Esophagus squamous epithelium (tissue), 5 donors: Measurements from ENCODE around the gene MBD3L2B. TPM values are rescaled to one million over a fixed set of nuclear protein-coding genes. Genes with fewer than 3 reads are reported as not detected.
A peak's percentile ranks its signal among the peaks of the same experiment; 100 is the strongest.
"Not testable (repeated sequence)": the region's sequence is repeated elsewhere in the genome, so short reads cannot be mapped to it uniquely, and the experiment has no call there.

Experiments used
- DNase-seq: peaks from one replicate; lab custom pipeline; 2025; lab: John Stamatoyannopoulos, UW
- H3K27ac ChIP-seq, 4 donors: fragments of 200-600 bp; sonication (generic); one replicate each; pipeline ENCODE4 v1.5.1; 2016 to 2019; ENCODE audit warnings: mild to moderate bottlenecking in 1 of 4
- H3K27me3 ChIP-seq, 4 donors: fragments of 200-600 bp; sonication (generic); 1 replicate in 3 of 4; 2 replicates in 1 of 4; pipeline versions ENCODE4 v1.5.1 to v1.6.0; 2017 to 2021; ENCODE audit warnings: antibody characterized with exemption in 1 of 4
- H3K36me3 ChIP-seq, 3 donors: fragments of 200-600 bp; sonication (generic); one replicate each; pipeline ENCODE4 v1.5.1; 2016 to 2019
- H3K4me1 ChIP-seq, 3 donors: fragments of 200-600 bp; sonication (generic); one replicate each; pipeline ENCODE4 v1.5.1; 2017 to 2019
- H3K4me3 ChIP-seq, 4 donors: fragments of 200-600 bp; sonication (generic); 1 replicate in 3 of 4; 2 replicates in 1 of 4; pipeline ENCODE4 v1.5.1; 2016 to 2019; ENCODE audit warnings: mild to moderate bottlenecking in 2 of 4, moderate library complexity in 1 of 4
- H3K9me3 ChIP-seq, 3 donors: fragments of 200-600 bp; sonication (generic); one replicate each; pipeline ENCODE4 v1.5.1; 2016 to 2019
- CTCF ChIP-seq, 6 experiments: fragments of 450-650 bp in 4 of 6; fragments of 200-600 bp in 2 of 6; sonication (generic) in 2 of 6; IDR thresholded peaks; one replicate each; pipeline ENCODE4 v1.5.1; 2016 to 2019; ENCODE audit warnings: antibody characterized with exemption in 6 of 6, mild to moderate bottlenecking in 4 of 6, moderate library complexity in 4 of 6
- POLR2A ChIP-seq, 4 donors: fragments of 450-650 bp; IDR thresholded peaks; one replicate each; pipeline ENCODE4 v1.6.1; 2017; ENCODE audit warnings: antibody characterized with exemption in 4 of 4, mild to moderate bottlenecking in 4 of 4, moderate library complexity in 3 of 4
- WGBS, 2 donors: methylation state at CpG; one replicate each; pipeline ENCODE4 v1.1.5; 2018; 5-methylcytosine and 5-hydroxymethylcytosine counted together
- intact Hi-C: fragments of 100-400 bp; cut with DNase I; formaldehyde crosslinking; loops from one replicate; pipeline ENCODE4 v1.15.0; 2022
- total RNA-seq, 4 donors: library from RNA; depleted of rRNA; stranded (reverse); fragments of >200 nt; gene quantifications; one replicate each; pipeline ENCODE4 v1.1.0, GENCODE V29; 2016
- donor health status: DM: yes; HTN: yes; CAD: no.

MBD3L2B gene
- total RNA-seq, 4 donors from 2014 or later, result not detected

- DNase-seq, H3K27ac ChIP-seq, intact Hi-C loops, H3K4me3 ChIP-seq, H3K9me3 ChIP-seq, H3K27me3 ChIP-seq: not testable (repeated sequence)
- TF ChIP-seq CTCF (IDR thresholded peaks at IDR 0.05), result peak in 1 of 6 experiments; percentile 20
- Histone ChIP-seq H3K36me3 (peaks cover 0 to 16% (median 0%) of the 10 kb centered on the region in 3 donors), H3K4me1 (peaks cover 6 to 15% (median 7%) of the 10 kb centered on the region in 3 donors)
- 55 to 61% methylated on average over 10 to 13 of the region's 13 CpGs for WGBS, 2 donors
Observed at GRCh38 chr19:7067122-7067521, 45.9 kb upstream of the MBD3L2B start.

- Histone ChIP-seq H3K9me3 (no peaks in the 10 kb centered on the region), H3K27me3 (no peaks in the 10 kb centered on the region), H3K4me3 (no peak overlapping the region), H3K4me1 (no peaks in the 10 kb centered on the region), H3K27ac (no peak overlapping the region), H3K36me3 (no peaks in the 10 kb centered on the region)
- intact Hi-C loops, result no loop called here
- 83 to 92% methylated on average over 8 to 9 of the region's 9 CpGs for WGBS, 2 donors
- no peak for DNase-seq
- TF ChIP-seq POLR2A (IDR thresholded peaks at IDR 0.05), result no peak
- TF ChIP-seq CTCF (IDR thresholded peaks at IDR 0.05), result no peak
Observed at GRCh38 chr19:7063764-7064418, 42.7 kb upstream of the MBD3L2B start.

GRCh38 chr19:7063339-7063738 is 42.1 kb upstream of the MBD3L2B start:
- intact Hi-C loops, result no loop called here
- no peaks in the 10 kb centered on the region for H3K36me3 ChIP-seq
- no peak for DNase-seq
- 78 to 80% methylated on average over 4 of the region's 4 CpGs for WGBS, 2 donors
- H3K27ac ChIP-seq, result no peak overlapping the region
- H3K27me3 ChIP-seq, result no peaks in the 10 kb centered on the region
- H3K9me3 ChIP-seq, result no peaks in the 10 kb centered on the region
- H3K4me3 ChIP-seq, result no peak overlapping the region
- no peaks in the 10 kb centered on the region for H3K4me1 ChIP-seq
- TF ChIP-seq CTCF (IDR thresholded peaks at IDR 0.05) (no peak), POLR2A (IDR thresholded peaks at IDR 0.05) (no peak)

- H3K4me1 ChIP-seq, intact Hi-C loops, H3K4me3 ChIP-seq, H3K9me3 ChIP-seq, DNase-seq, H3K36me3 ChIP-seq, H3K27ac ChIP-seq, H3K27me3 ChIP-seq: not testable (repeated sequence)
- WGBS, 2 donors, result 33 to 54% methylated on average over 1 to 2 of the region's 2 CpGs
Observed at GRCh38 chr19:7059977-7060376, 38.7 kb upstream of the MBD3L2B start.

GRCh38 chr19:7058576-7058975 is 37.3 kb upstream of the MBD3L2B start, which contains the start of gene MBD3L3:
TSS of gene MBD3L3 (minus strand) at chr19:7058676. CDS start at chr19:7058605, 71 bp downstream.
- H3K4me3 ChIP-seq, H3K9me3 ChIP-seq, intact Hi-C loops, H3K27me3 ChIP-seq, H3K36me3 ChIP-seq, H3K4me1 ChIP-seq, DNase-seq, H3K27ac ChIP-seq: not testable (repeated sequence)
- no CpG with 5 or more reads among the region's 8 CpGs for WGBS, 2 donors

- H3K4me1 ChIP-seq, intact Hi-C loops, H3K27ac ChIP-seq, DNase-seq, H3K36me3 ChIP-seq, H3K4me3 ChIP-seq, H3K9me3 ChIP-seq, H3K27me3 ChIP-seq: not testable (repeated sequence)
- 93% methylated on average over 6 of the region's 16 CpGs; no CpG with 5 or more reads in 1 of the 2 donors for WGBS, 2 donors
Observed at GRCh38 chr19:7056371-7056770, 35.1 kb upstream of the MBD3L2B start.

- H3K4me3 ChIP-seq, DNase-seq, H3K9me3 ChIP-seq, intact Hi-C loops, H3K27ac ChIP-seq, H3K36me3 ChIP-seq, H3K27me3 ChIP-seq, H3K4me1 ChIP-seq: not testable (repeated sequence)
- 86 to 93% methylated on average over 9 to 11 of the region's 14 CpGs for WGBS, 2 donors
Observed at GRCh38 chr19:7055679-7056078, 34.4 kb upstream of the MBD3L2B start.

- WGBS, 2 donors, result 93 to 99% methylated on average over 7 to 12 of the region's 14 CpGs
- H3K4me3 ChIP-seq, H3K27me3 ChIP-seq, intact Hi-C loops, DNase-seq, H3K9me3 ChIP-seq, H3K27ac ChIP-seq, H3K36me3 ChIP-seq, H3K4me1 ChIP-seq: not testable (repeated sequence)
Observed at GRCh38 chr19:7054635-7055368, 33.6 kb upstream of the MBD3L2B start.

GRCh38 chr19:7052896-7053295 is 31.7 kb upstream of the MBD3L2B start:
- H3K27ac ChIP-seq, H3K36me3 ChIP-seq, intact Hi-C loops, DNase-seq, H3K4me3 ChIP-seq, H3K27me3 ChIP-seq, H3K4me1 ChIP-seq, H3K9me3 ChIP-seq: not testable (repeated sequence)
- 91 to 94% methylated on average over 7 of the region's 7 CpGs for WGBS, 2 donors

GRCh38 chr19:7051421-7051820 is 30.2 kb upstream of the MBD3L2B start:
- intact Hi-C loops, H3K27me3 ChIP-seq: not testable (repeated sequence)
- WGBS, 2 donors, result 100% methylated on average over 2 of the region's 5 CpGs; no CpG with 5 or more reads in 1 of the 2 donors

More at GRCh38 chr19:7051421-7051820, 30.2 kb upstream of the MBD3L2B start:
- not testable (repeated sequence) for H3K4me1 ChIP-seq, H3K9me3 ChIP-seq, H3K4me3 ChIP-seq, H3K36me3 ChIP-seq, DNase-seq, H3K27ac ChIP-seq
